CD4-positive, alpha-beta T cell treated with Interleukin-17A for 4 hours (primary cell): ENCODE data around the gene SAXO1.

ENCODE experiments used
- DNase-seq: peaks from one replicate; pipeline ENCODE4 v3.0.0-alpha.2; 2020; ENCODE audit warnings: mixed read lengths

The SAXO1 gene

DNA sequence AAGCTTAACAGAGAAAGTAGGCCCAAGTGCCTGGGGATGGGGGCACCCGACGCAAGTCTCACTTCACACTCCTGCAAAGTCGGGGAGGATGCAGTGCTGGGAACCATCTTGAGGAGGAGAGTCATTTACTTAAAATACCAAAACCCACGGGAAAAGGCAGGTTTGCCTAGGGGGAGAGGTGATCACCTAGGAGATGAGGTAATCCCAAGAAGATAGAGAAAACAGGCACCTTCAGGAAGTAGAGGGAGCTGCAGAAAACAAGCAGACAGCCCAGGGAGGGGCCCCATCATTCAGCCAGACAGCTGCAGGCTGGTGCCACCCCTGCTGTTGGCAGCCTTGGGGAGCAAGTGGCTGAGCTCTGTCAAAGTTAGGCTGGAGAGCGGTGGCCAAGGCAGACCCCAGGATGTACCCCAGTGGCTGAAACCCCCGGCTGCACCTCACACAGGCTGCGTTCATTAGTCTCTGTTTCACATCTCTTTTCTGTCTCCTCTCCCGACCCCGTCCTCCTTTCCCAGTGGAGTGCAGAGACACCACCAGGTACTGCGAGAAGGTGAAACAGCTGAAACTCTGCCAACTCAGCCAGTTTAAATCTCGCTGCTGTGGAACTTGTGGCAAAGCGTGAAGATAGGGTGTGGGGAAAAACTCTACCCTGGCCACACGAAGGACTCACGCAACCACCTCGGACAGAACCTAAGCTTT, 124.9 kb downstream of the SAXO1 start:
- DNase-seq = no peak

DNA sequence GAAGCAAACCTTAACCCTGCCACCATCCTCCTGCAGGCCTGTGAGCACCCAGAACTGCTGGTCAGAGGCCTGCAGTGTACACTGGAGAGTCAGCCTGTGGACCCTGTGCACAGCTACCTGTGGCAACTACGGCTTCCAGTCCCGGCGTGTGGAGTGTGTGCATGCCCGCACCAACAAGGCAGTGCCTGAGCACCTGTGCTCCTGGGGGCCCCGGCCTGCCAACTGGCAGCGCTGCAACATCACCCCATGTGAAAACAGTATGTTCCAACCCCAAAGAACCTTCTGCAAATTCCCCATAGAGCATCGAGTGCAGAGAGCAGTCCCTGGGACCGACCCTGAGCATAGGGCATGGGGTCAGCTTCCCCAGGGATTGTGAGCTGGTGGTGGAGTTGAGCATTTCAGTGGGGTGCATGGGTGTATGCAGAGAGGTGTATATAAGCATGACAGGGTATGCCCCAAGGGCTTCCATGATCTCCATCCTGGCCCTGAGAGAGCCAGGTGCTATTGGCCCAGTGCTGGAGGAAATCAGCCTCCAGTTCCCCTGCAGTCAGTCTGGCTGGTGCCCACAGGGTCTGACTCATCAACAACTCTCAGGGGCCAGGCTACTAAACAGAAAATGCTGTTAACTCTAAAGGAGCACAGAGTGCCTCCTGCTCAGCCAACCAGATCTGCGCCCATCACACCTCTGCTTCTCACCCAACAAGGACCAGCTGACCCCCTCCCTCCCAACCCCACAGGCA, 126.2 kb downstream of the SAXO1 start:
- DNase-seq = no peak

DNA sequence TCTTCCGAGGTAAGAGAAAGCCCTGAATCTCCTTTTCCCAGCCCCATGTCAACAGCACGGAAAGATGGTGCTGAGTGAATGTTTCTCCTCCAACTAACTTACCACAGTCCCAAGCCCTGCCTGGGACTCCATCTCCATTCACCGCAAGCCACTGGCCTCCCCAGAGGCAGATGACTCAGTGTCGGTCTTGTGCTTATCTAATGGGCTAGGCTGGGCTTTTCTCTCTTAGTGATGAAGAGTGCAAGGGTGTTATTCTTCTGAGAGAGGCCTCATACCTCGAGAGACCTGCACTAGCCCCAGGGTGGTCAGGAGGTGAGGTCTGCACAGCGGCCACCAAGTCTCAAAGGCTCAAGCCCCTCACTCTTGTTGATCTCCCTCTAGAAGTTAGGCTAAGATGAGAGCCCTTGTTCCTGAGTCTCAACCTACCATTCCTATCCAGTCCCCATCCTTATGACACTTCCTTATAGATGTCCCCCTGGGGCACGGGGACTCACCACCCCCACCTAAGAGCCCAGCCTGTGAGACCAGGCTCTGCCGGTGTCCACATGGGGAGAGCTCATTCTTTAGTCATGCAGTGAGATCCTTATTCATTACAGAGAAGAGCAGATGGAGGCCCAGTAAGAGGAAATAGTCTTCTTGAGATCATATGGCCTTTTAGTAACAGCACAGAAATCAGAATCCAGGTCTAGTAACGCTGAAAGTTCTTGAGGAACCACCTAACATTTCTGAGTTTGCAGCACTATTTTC, 127.0 kb downstream of the SAXO1 start:
- DNase-seq = no peak

DNA sequence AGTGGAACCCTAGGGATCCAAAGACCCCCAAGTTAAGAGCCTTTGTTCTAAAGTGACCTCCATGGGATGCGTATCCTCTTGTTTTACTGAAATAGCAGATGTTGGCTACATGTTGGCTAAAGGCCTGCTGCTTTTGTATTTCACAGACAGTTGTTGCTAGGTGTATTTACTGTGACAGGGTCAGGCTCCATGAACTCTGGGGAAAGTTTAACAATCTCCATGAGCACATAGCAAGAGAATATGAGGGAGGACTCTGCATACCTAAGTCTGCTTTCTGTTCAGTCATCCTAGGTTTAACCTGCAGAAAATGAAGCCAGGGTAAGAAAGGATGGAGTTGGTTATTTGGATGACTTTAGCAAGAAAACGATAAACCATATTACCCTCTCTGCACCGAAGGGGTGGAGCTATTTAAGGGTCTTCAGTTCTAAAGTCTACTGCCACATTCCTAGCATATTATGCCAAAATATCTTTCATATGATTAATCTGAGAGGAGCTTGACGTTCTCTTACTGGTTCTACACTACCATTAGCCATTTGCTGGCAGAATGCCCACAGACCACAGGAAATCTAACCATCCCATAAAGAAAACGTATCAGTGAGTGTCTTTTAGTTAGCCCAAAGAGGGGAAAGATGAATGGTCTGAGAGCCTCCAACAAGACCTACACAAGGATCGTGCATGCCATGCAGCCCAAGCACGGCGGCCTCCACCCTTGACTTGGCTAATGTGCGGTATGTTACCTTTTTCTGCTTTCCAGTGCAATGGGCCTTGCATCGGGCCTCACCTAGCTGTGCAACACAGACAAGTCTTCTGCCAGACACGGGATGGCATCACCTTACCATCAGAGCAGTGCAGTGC, 127.8 kb downstream of the SAXO1 start:
- DNase-seq = no peak

DNA sequence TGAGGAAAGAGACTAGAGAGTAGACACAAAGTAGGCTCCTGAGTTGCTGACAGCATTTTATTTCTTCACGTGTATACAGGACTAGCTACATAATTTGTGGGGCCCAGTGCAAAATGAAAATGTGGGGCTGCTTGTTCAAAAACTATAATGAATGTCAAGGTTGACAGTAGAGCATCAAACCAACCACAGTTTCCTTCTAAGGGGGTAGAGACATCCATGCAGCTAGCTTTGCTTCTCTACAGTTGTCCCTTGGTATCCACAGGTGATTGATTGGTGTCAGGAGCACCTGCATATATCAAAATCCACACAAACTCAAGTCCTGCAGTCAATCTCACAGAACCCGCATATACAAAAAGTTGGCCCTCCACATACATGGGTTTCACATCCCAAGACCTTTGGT, 129.6 kb downstream of the SAXO1 start:
- no peak for DNase-seq

DNA sequence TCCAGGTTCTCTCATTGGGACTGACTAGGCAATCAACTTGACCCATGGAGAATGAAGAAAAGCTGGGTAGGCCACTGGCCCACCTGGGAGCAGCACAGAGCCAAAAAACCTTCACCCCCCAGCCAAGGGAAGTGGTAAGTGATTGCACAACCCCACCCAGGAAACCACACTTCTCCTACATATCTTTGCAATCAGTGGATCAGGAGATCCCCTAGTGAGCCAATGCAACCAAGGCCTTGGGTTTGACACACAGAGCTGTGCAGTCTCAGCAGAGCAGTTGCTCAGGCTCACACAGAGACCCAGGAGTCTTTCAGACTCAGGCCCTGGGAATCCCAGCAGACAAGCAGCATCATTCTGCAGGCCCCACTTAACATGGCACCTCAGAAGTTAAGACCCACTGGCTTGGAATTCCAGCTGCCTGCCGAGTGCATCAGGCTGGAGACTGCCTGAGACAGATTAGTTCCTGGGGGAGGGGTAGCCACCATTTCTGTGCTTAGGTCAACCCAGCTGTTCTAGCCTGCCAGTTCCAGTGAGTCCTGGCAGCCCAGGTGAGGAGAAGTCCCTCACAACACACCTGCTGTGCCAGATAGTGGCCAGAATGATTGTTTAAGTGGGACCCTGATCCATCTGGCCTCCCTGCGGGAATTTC, 136.4 kb downstream of the SAXO1 start:
- no peak for DNase-seq

DNA sequence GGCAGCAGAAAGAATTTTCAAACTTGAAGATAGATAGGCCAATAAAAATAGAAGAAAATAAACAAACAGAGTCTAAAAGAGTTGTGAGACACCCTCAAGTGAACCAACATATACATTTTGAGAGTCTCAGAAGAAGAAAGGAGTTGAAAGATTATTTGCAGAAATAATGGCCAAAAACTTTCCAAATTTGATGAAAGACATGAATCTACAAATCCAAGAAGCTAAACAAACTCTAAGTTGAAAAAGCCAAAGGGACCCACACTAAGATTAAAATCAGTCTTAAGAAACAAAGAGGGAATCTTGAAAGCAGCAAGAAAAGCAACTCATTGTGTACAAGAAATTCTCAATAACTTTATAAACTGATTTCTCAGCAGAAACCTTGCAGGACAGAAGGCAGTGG, 137.0 kb downstream of the SAXO1 start:
- DNase-seq = no peak

DNA sequence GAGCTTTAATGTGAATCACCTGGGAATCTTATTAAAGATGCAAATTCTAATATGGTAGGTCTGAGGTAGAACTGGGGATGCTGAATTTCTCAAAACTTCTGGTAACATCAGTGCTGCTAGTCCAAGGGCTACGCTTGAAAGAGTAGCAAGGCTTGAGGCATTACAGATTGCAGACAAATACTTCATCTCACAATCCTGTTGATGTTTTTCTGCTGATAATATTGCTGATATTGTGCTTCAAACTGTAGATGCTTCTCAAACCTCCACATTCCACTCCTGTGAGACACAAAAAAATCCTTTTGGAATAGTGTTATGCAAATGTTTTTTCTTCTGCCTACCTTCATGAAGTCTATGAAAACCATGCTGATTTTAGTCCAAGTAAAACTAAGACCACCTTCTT, 139.5 kb downstream of the SAXO1 start:
- DNase-seq = no peak

DNA sequence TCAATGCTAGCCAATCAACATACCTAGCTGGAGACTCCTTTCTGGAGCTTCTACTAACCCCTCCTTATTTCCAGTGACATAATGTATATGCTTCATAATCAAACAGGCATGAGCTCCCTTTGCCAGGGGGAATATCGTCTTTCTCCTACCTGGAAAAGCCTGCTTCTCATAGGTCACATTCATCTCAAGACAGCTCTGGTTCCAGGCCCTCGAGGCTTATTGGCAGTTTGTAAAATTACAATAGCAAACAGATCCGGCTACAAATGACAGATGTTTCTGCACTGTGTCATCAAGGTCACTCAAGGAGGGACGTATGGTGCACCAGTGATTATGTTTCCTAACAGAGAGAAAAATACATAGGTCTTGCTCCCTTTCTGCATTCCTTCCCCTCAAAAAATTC, 140.0 kb downstream of the SAXO1 start:
- DNase-seq = no peak

DNA sequence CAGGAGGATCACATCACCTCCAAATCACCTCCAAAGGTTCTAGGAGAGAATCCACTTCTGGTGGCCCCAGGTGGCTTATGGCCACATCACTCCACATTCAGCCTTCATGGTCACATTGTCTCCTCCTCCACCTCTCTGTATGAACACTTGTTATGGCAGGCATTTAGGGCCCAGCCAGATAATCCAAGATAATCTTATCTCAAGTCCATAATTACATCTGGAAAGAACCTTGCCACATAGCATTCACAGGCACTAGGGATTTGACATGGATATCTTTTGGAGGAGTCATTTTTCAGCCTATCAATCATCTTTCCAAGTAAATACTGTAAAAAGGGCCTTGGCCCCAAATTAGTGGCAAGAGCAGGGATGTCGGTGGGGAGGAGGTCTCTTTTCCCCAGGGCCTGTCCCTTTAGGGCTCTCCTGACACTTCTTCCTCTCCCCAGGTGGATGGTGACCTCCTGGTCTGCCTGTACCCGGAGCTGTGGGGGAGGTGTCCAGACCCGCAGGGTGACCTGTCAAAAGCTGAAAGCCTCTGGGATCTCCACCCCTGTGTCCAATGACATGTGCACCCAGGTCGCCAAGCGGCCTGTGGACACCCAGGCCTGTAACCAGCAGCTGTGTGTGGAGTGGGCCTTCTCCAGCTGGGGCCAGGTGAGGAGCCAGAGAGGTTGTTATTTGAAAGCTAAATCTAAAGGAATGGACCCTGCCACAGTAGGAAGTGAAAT, 140.9 kb downstream of the SAXO1 start:
- no peak for DNase-seq

DNA sequence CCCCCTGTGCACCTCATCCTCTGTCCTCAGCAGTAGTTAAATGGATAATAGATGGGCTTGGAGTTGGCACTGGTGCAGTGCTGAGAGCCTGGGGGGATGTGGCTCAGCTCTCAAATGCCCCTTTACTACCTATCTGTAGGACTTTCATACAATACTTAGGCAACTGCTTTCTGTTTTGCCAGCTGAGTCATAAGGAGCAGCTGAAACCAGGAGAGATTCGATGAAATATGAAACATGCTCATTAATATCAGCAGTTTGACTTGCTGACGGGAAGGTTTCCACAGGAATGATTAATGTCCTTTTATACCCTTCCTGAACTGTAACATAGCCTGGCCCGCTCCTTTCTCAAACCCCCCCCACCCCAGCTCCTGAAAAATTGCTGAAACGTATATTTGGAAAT, 142.6 kb downstream of the SAXO1 start:
- DNase-seq = no peak

DNA sequence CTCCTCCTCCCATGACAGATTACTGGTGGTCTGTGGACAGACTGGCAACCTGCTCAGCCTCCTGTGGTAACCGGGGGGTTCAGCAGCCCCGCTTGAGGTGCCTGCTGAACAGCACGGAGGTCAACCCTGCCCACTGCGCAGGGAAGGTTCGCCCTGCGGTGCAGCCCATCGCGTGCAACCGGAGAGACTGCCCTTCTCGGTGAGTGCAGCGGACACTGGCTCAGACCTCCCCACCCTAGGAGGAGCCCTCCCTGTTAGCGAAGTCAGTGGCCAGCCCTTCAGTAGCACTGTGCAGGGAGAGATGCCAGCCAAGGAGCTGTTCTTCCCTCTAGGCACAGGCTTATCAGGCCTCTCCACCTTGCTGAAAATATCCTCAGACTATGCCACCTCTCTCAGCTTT, 143.5 kb downstream of the SAXO1 start:
- no peak for DNase-seq

DNA sequence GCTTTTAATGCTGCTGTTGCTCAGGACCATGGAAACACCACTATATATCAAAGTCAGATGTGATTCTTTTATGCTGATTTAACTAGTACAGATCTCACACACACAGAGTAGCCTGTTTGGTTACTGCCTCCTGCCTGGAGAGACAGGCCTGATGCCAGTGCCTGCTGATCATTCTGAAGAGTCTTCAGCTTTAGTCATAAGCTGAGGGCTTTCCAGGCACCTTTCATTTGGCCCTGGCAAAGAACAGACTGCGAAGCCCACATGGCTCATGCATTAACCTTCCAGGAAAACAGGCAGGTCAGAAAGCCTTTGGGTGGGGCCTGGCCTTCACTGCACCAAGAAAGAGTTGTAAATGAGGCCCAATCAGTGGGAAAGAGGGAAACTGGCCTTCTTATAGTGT, 144.7 kb downstream of the SAXO1 start:
- no peak for DNase-seq

DNA sequence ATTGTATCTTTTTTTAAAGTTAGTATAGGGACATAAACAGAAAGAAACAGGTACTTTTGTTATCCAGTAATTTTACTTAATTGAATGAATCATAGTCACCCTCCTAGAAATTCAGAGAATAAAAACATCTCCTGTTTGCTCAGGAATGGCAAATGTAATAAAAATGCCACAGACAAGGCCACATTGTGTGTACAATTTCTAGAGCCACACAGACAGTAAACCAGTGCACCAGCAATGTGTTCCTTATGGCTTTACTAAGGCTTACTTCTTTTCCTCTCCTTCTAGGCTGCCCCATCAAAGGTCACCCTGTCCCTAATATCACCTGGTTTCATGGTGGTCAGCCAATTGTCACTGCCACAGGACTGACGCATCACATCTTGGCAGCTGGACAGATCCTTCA, 145.5 kb downstream of the SAXO1 start:
- no peak for DNase-seq

DNA sequence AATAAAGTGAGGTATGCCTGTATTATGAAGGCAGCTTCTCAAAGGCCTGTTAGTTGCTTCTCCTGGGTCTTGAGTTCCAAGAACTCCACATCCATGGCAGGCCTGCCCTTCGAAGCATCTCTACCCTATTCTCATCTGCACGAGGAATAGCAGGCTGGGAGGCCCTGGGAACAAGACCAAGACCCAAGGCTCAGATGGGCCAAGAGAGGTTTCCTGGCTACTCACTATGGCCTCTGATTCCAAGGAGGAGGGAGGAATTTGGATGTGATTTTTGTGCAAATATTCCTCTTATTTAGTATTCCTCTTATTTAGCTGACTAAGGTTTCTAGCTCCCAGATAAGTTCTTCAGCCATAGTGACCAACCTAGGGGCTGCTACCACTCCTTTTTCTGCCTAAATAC, 151.3 kb downstream of the SAXO1 start:
- DNase-seq = no peak

DNA sequence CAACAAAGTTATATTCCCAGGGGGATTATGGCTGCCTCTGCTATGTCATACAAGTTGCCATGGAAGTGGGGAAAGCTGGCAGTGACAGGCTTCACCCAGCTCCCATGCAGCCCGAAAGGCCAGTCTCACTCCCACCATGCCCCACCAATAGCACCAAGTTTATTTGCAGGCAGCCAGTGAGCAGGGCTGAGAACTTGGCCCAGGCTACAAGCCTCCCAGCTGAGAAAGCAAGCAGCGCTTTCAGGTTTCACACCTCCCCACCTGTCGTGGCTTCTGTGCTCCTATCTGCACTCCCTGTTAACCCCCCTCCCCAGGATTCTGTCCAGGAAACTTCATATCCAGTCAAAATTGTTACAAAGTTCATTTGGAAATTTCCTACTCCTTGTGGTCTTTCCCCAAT, 155.0 kb downstream of the SAXO1 start:
- no peak for DNase-seq
